Keratinocyte (primary cell): ENCODE measurements around the gene FERMT3. TPM values are rescaled to one million over a fixed set of nuclear protein-coding genes. Genes with fewer than 3 reads are reported as not detected.

Experiments used
- DNase-seq: peaks from one replicate; pipeline ENCODE4 v3.0.0-alpha.2; 2011; ENCODE audit warnings: low read depth, missing footprints, low spot score
- FAIRE-seq: peaks from 2 replicates; lab custom pipeline; 2011; peaks lifted over from hg19 to GRCh38; lab: Jason Lieb, UNC
- H2AFZ ChIP-seq: 2 replicates; pipeline ENCODE4 v1.6.0; 2012; ENCODE audit warnings: low read length, control low read depth, inconsistent platforms; ENCODE audit not compliant: control insufficient read depth
- H3K27ac ChIP-seq: 2 replicates; pipeline ENCODE4 v1.5.1; 2011; ENCODE audit warnings: low read length; ENCODE audit not compliant: control insufficient read depth, insufficient read depth
- H3K27me3 ChIP-seq: 3 replicates; pipeline ENCODE4 v1.6.0; 2011; ENCODE audit warnings: low read length; ENCODE audit not compliant: control insufficient read depth, insufficient read depth; ENCODE audit errors: extremely low read depth
- H3K36me3 ChIP-seq, 2 experiments: 2 replicates in 1 of 2; 3 replicates in 1 of 2; pipeline ENCODE4 v1.5.1; 2011; ENCODE audit warnings: low read length in 2 of 2, mild to moderate bottlenecking in 1 of 2; ENCODE audit not compliant: control insufficient read depth in 2 of 2, insufficient read depth in 2 of 2; ENCODE audit errors: extremely low read depth in 1 of 2
- H3K4me1 ChIP-seq: 3 replicates; pipeline ENCODE4 v1.5.1; 2011; ENCODE audit warnings: low read length; ENCODE audit not compliant: control insufficient read depth, insufficient read depth; ENCODE audit errors: extremely low read depth
- H3K4me2 ChIP-seq: 3 replicates; pipeline ENCODE4 v1.6.0; 2011; ENCODE audit warnings: low read depth, low read length; ENCODE audit not compliant: control insufficient read depth, insufficient read depth; ENCODE audit errors: extremely low read depth
- H3K4me3 ChIP-seq, 3 experiments: fragments of 200-600 bp in 1 of 3; sonication (generic) in 1 of 3; 2 replicates in 2 of 3; 3 replicates in 1 of 3; pipeline ENCODE4 v1.5.1; 2011 to 2016; ENCODE audit warnings: low read length in 3 of 3, mild to moderate bottlenecking in 3 of 3, control low read depth in 2 of 3, inconsistent platforms in 1 of 3, low read depth in 1 of 3, mixed read lengths in 1 of 3, mixed run types in 1 of 3, moderate library complexity in 1 of 3; ENCODE audit not compliant: control insufficient read depth in 2 of 3, insufficient read depth in 2 of 3; ENCODE audit errors: extremely low read depth in 1 of 3
- H3K79me2 ChIP-seq: 2 replicates; pipeline ENCODE4 v1.6.0; 2012; ENCODE audit warnings: low read length; ENCODE audit not compliant: control insufficient read depth, insufficient read depth
- H3K9ac ChIP-seq: 3 replicates; pipeline ENCODE4 v1.6.0; 2011; ENCODE audit warnings: low read length; ENCODE audit not compliant: control insufficient read depth, insufficient read depth; ENCODE audit errors: extremely low read depth
- H3K9me1 ChIP-seq: 3 replicates; pipeline ENCODE4 v1.6.0; 2011; ENCODE audit warnings: low read length; ENCODE audit not compliant: control insufficient read depth, insufficient read depth; ENCODE audit errors: extremely low read depth
- H3K9me3 ChIP-seq: 2 replicates; pipeline ENCODE4 v1.5.1; 2012; ENCODE audit warnings: low read depth, low read length; ENCODE audit not compliant: control insufficient read depth
- H4K20me1 ChIP-seq: 3 replicates; pipeline ENCODE4 v1.6.0; 2011; ENCODE audit warnings: low read length; ENCODE audit not compliant: control insufficient read depth, insufficient read depth; ENCODE audit errors: extremely low read depth
- EZH2 ChIP-seq: IDR thresholded peaks from one replicate; pipeline ENCODE4 v1.6.1; 2012; ENCODE audit warnings: inconsistent platforms, mild to moderate bottlenecking, low read length, moderate library complexity
- dilution Hi-C: fragments of 300-500 bp; cut with MboI; formaldehyde crosslinking; loops from one replicate; pipeline ENCODE4 v1.7.0; 2020; ENCODE audit warnings: low sequenced_read_pairs; ENCODE audit not compliant: extremely low pct_ligation_motif_present
- polyA plus RNA-seq, 5 experiments: library from polyadenylated mRNA; depleted of rRNA in 3 of 5; stranded (reverse) in 3 of 5; stranded (forward) in 1 of 5; unstranded in 1 of 5; fragments of >200 nt; gene quantifications; 1 replicate in 1 of 5; 2 replicates in 3 of 5; 3 replicates in 1 of 5; pipeline versions ENCODE4 v1.2.1 to v1.2.3, GENCODE V29; 2011 to 2012; ENCODE audit warnings: missing spikeins in 2 of 5, low read depth in 1 of 5, low replicate concordance in 1 of 5
- TF ChIP-seq, protein P1 (sequence below), 3 experiments: IDR thresholded peaks in 1 of 3; conservative IDR thresholded peaks in 1 of 3; optimal IDR thresholded peaks in 1 of 3; 2 replicates in 2 of 3; 3 replicates in 1 of 3; pipeline versions ENCODE3 to v1.5.1; 2011; ENCODE audit warnings: low read length in 3 of 3, mild to moderate bottlenecking in 3 of 3, moderate library complexity in 2 of 3, control low read depth in 1 of 3, inconsistent platforms in 1 of 3; ENCODE audit not compliant: insufficient read depth in 2 of 3; ENCODE audit errors: extremely low read depth in 1 of 3

The FERMT3 gene
- polyA plus RNA-seq, 1 donor (not counting 4 experiments of a cell fraction or from before 2014, with no cell fraction given), result 0.98 TPM

DNA sequence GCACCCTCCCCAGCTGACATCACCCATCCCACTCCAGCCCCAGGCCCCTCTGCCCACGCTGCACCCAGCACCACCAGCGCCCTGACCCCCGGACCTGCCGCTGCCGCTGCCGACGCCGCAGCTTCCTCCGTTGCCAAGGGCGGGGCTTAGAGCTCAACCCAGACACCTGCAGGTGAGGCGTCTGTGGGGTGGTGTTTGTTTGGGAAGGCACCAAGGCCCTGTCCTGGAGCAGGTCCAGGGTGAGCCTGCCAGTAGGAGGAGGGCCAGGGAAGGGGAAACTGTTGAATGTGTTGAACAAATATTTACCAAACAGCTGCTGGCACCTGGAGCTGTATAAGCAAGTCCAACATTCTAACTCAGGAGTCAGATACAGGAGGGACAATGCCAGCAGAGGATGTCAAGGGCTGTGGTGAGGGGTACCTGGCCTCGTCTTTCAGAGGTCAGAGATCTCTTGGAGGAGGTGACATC, 31.0 kb downstream of the FERMT3 start:
- Histone ChIP-seq H4K20me1 (no peaks in the 10 kb centered on the region), H3K27ac (no peak overlapping the region), H3K27me3 (no peaks in the 10 kb centered on the region), H3K4me3 (no peak overlapping the region), H3K9me1 (peaks cover 2% of the 10 kb centered on the region), H3K9me3 (no peaks in the 10 kb centered on the region), H3K36me3 (peaks cover 8 to 23% of the 10 kb centered on the region in 2 experiments), H3K79me2 (peaks cover 5% of the 10 kb centered on the region), H3K4me1 (peaks cover 43% of the 10 kb centered on the region), H3K9ac (no peak overlapping the region), H3K4me2 (peak overlapping the region; percentile 32), H2AFZ (no peak overlapping the region)
- FAIRE-seq (no peak), DNase-seq (no peak)
- dilution Hi-C loops, result no loop called here
- TF ChIP-seq EZH2, result no peak
- TF ChIP-seq, protein P1, sequence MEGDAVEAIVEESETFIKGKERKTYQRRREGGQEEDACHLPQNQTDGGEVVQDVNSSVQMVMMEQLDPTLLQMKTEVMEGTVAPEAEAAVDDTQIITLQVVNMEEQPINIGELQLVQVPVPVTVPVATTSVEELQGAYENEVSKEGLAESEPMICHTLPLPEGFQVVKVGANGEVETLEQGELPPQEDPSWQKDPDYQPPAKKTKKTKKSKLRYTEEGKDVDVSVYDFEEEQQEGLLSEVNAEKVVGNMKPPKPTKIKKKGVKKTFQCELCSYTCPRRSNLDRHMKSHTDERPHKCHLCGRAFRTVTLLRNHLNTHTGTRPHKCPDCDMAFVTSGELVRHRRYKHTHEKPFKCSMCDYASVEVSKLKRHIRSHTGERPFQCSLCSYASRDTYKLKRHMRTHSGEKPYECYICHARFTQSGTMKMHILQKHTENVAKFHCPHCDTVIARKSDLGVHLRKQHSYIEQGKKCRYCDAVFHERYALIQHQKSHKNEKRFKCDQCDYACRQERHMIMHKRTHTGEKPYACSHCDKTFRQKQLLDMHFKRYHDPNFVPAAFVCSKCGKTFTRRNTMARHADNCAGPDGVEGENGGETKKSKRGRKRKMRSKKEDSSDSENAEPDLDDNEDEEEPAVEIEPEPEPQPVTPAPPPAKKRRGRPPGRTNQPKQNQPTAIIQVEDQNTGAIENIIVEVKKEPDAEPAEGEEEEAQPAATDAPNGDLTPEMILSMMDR (optimal IDR thresholded peaks at IDR 0.05 in 1 of 3, IDR thresholded peaks at IDR 0.05 in 1 of 3, conservative IDR thresholded peaks at IDR 0.05 in 1 of 3; ENCODE audit: extremely low read depth in 1 of 3, insufficient read depth in 2 of 3, low read length in 3 of 3), result no peak

DNA sequence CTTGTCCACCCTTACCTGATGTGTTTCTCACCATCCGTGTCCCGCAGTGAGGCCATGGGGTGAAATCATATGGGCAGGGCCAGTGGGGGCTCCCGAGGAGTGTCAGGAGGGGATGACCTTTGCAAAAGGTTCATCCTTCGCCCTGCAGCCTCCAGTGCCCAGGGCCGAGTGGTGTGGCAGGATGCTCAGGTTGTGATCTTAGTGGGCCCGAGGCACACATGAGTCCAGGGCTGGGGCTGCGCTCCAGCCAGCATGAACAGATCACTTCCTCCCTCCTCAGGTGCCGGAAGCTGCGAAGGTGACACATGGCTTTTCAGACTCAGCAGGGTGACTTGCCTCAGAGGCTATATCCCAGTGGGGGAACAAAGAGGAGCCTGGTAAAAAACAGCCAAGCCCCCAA, 31.6 kb downstream of the FERMT3 start:
- H3K27ac ChIP-seq, result no peak overlapping the region
- H3K4me3 ChIP-seq, result no peak overlapping the region
- no peaks in the 10 kb centered on the region for H3K9me1 ChIP-seq
- dilution Hi-C loops, result no loop called here
- TF ChIP-seq, protein P1 (optimal IDR thresholded peaks at IDR 0.05 in 1 of 3, IDR thresholded peaks at IDR 0.05 in 1 of 3, conservative IDR thresholded peaks at IDR 0.05 in 1 of 3; ENCODE audit: extremely low read depth in 1 of 3, insufficient read depth in 2 of 3, low read length in 3 of 3), result no peak
- no peak for TF ChIP-seq EZH2
- FAIRE-seq, result no peak
- no peaks in the 10 kb centered on the region for H3K27me3 ChIP-seq
- peaks cover 6% of the 10 kb centered on the region for H3K79me2 ChIP-seq
- no peaks in the 10 kb centered on the region for H4K20me1 ChIP-seq
- H2AFZ ChIP-seq, result no peak overlapping the region
- H3K4me1 ChIP-seq, result peaks cover 45% of the 10 kb centered on the region
- H3K4me2 ChIP-seq, result no peak overlapping the region
- H3K9ac ChIP-seq, result no peak overlapping the region
- no peaks in the 10 kb centered on the region for H3K9me3 ChIP-seq
- no peak for DNase-seq
- H3K36me3 ChIP-seq, result peaks cover 9 to 23% of the 10 kb centered on the region in 2 experiments
